GM12878 (cell line): Measurements from ENCODE around the gene OIT3. TPM values are rescaled to one million over a fixed set of nuclear protein-coding genes. Genes with fewer than 3 reads are reported as not detected.

Experiments used
- ATAC-seq: fragments of 200-7000 bp; cut with Tn5 transposase; 3 replicates; pipeline ENCODE4 v1.9.1; 2020; ENCODE audit warnings: mild to moderate bottlenecking, moderate library complexity
- Bru-seq: library from RNA; stranded (reverse); fragments of 400-500 nt; gene quantifications from one replicate; lab custom pipeline; 2021; lab: Mats Ljungman, UMichigan
- BruChase-seq, 2 experiments: library from RNA; stranded (reverse); fragments of 400-500 nt; gene quantifications; one replicate each; lab custom pipeline; 2021; lab: Mats Ljungman, UMichigan
- BruUV-seq: library from RNA; stranded (reverse); fragments of 400-500 nt; replicated peaks from 2 replicates; lab custom pipeline; 2021; lab: Mats Ljungman, UMichigan
- CTCF ChIA-PET: fragments of 300-600 bp; sonication (Branson Sonifier 250); formaldehyde crosslinking; extraction: SDS; loops from one replicate; lab custom pipeline; 2021; ENCODE audit warnings: inconsistent platforms; lab: Yijun Ruan, JAX
- POLR2A ChIA-PET: fragments of 350-600 bp; formaldehyde crosslinking; extraction: SDS; loops from one replicate; lab custom pipeline; 2021; ENCODE audit warnings: inconsistent platforms; lab: Charles Lee
- RAD21 ChIA-PET: fragments of 300-600 bp; sonication (Branson Sonifier 250); formaldehyde crosslinking; loops from one replicate; lab custom pipeline; 2023; ENCODE audit warnings: antibody characterized with exemption; ENCODE audit not compliant: unreplicated experiment; lab: Charles Lee
- SMC1A ChIA-PET: fragments of 300-600 bp; sonication (Branson Sonifier 250); formaldehyde crosslinking; loops from one replicate; lab custom pipeline; 2023; ENCODE audit not compliant: unreplicated experiment, uncharacterized antibody; lab: Charles Lee
- DNase-seq: peaks from one replicate; pipeline ENCODE4 v3.0.0-alpha.2; 2011; ENCODE audit warnings: low read depth, low spot score
- FAIRE-seq: peaks from 3 replicates; lab custom pipeline; 2011; peaks lifted over from hg19 to GRCh38; lab: Jason Lieb, UNC
- H2AFZ ChIP-seq: 2 replicates; pipeline ENCODE4 v1.6.0; 2011; ENCODE audit warnings: low read depth, low read length, control low read depth; ENCODE audit not compliant: control insufficient read depth
- H3K27ac ChIP-seq: 2 replicates; pipeline ENCODE4 v1.5.1; 2011; ENCODE audit warnings: control low read depth; ENCODE audit not compliant: control insufficient read depth, insufficient read depth
- H3K27me3 ChIP-seq, 2 experiments: replicated peaks in 1 of 2; 2 replicates each; pipeline versions ENCODE4 v1.6.0 to v1.6.1; 2011; ENCODE audit warnings: low read length in 1 of 2; ENCODE audit not compliant: control insufficient read depth in 2 of 2, insufficient read depth in 2 of 2
- H3K36me3 ChIP-seq, 2 experiments: 2 replicates each; pipeline ENCODE4 v1.5.1; 2011; ENCODE audit warnings: low read length in 1 of 2; ENCODE audit not compliant: control insufficient read depth in 2 of 2, insufficient read depth in 2 of 2
- H3K4me1 ChIP-seq: 2 replicates; pipeline ENCODE4 v1.6.1; 2011; ENCODE audit warnings: mild to moderate bottlenecking, low read length, moderate library complexity, mixed read lengths; ENCODE audit not compliant: control insufficient read depth, insufficient read depth
- H3K4me2 ChIP-seq: 2 replicates; pipeline ENCODE4 v1.6.0; 2011; ENCODE audit warnings: control low read depth; ENCODE audit not compliant: control insufficient read depth, insufficient read depth
- H3K4me3 ChIP-seq: fragments of 200-600 bp; sonication (generic); 2 replicates; pipeline ENCODE4 v1.5.1; 2016
- H3K79me2 ChIP-seq: 2 replicates; pipeline ENCODE4 v1.6.0; 2011; ENCODE audit warnings: low read length; ENCODE audit not compliant: control insufficient read depth, insufficient read depth
- H3K9ac ChIP-seq: 2 replicates; pipeline ENCODE4 v1.8.0; 2011; ENCODE audit warnings: low read length, control low read depth, mixed read lengths; ENCODE audit not compliant: control insufficient read depth, insufficient read depth
- H3K9me3 ChIP-seq: replicated peaks from 3 replicates; pipeline ENCODE4 v1.5.1; 2011; ENCODE audit warnings: mild to moderate bottlenecking, low read length; ENCODE audit not compliant: control insufficient read depth, insufficient read depth
- H4K20me1 ChIP-seq: 2 replicates; pipeline ENCODE4 v1.6.0; 2011; ENCODE audit not compliant: control insufficient read depth, insufficient read depth
- ATF3 ChIP-seq: IDR thresholded peaks from 2 replicates; pipeline ENCODE4 v1.6.1; 2011; ENCODE audit warnings: low read depth, mild to moderate bottlenecking, low read length, moderate library complexity, borderline replicate concordance; ENCODE audit errors: extremely low read depth
- CEBPB ChIP-seq, 2 experiments: fragments of 150-350 bp in 1 of 2; IDR thresholded peaks; 2 replicates each; pipeline ENCODE4 v1.6.1; 2012 to 2014; ENCODE audit warnings: low read depth in 2 of 2, low read length in 2 of 2, borderline replicate concordance in 1 of 2, inconsistent platforms in 1 of 2
- EED ChIP-seq: sonication (generic); IDR thresholded peaks from 2 replicates; pipeline ENCODE4 v1.6.1; 2016; ENCODE audit warnings: antibody characterized with exemption, low read depth
- EZH2 ChIP-seq: IDR thresholded peaks from 2 replicates; pipeline ENCODE4 v1.6.1; 2012; ENCODE audit warnings: low read depth, mild to moderate bottlenecking, control low read depth, inconsistent platforms, low read length, borderline replicate concordance; ENCODE audit not compliant: control insufficient read depth
- FOS ChIP-seq: IDR thresholded peaks from 3 replicates; pipeline ENCODE4 v1.6.1; 2011; ENCODE audit warnings: borderline replicate concordance; ENCODE audit not compliant: insufficient read length; ENCODE audit errors: extremely low read depth
- HSF1 ChIP-seq: fragments of 150-350 bp; IDR thresholded peaks from 2 replicates; pipeline ENCODE4 v1.6.1; 2014; ENCODE audit warnings: mild to moderate bottlenecking, low read depth, low read length
- IKZF1 ChIP-seq: fragments of 450-650 bp; conservative IDR thresholded peaks from 2 replicates; pipeline ENCODE4 v1.6.1; 2017; ENCODE audit warnings: antibody characterized with exemption, mild to moderate bottlenecking
- JUNB ChIP-seq: IDR thresholded peaks from 2 replicates; pipeline ENCODE4 v1.6.1; 2016; ENCODE audit warnings: antibody characterized with exemption, mild to moderate bottlenecking
- LARP7 ChIP-seq: fragments of 450-650 bp; IDR thresholded peaks from 2 replicates; pipeline ENCODE4 v1.6.1; 2017; ENCODE audit warnings: mild to moderate bottlenecking
- POLR2A ChIP-seq: IDR thresholded peaks from 2 replicates; pipeline ENCODE4 v1.6.1; 2011; ENCODE audit warnings: low read depth, mild to moderate bottlenecking, low read length
- RB1 ChIP-seq: fragments of 450-650 bp; formaldehyde crosslinking; IDR thresholded peaks from 2 replicates; pipeline ENCODE4 v1.6.1; 2017; ENCODE audit warnings: mild to moderate bottlenecking, borderline replicate concordance
- RBBP5 ChIP-seq: fragments of 200-600 bp; sonication (generic); conservative IDR thresholded peaks from 2 replicates; pipeline ENCODE4 v1.6.1; 2016
- SMAD1 ChIP-seq: fragments of 450-650 bp; IDR thresholded peaks from 2 replicates; pipeline ENCODE4 v1.6.1; 2018; ENCODE audit warnings: mild to moderate bottlenecking, low read depth; ENCODE audit not compliant: partially characterized antibody
- SRF ChIP-seq, 2 experiments: IDR thresholded peaks; 2 replicates each; pipeline ENCODE4 v1.6.1; 2011; ENCODE audit warnings: low read depth in 2 of 2, low read length in 2 of 2, mild to moderate bottlenecking in 1 of 2, moderate library complexity in 1 of 2
- WRNIP1 ChIP-seq: IDR thresholded peaks from 2 replicates; pipeline ENCODE4 v1.6.1; 2011; ENCODE audit warnings: low read depth, low read length, improper control_type of control experiment, borderline replicate concordance
- ZNF207 ChIP-seq: fragments of 450-650 bp; IDR thresholded peaks from 2 replicates; pipeline ENCODE4 v1.6.1; 2014; ENCODE audit warnings: antibody characterized with exemption, mild to moderate bottlenecking, borderline replicate concordance
- WGBS: methylation state at CpG from one replicate; pipeline ENCODE4 v1.1.6; 2016; ENCODE audit warnings: low lambda C conversion rate; ENCODE audit not compliant: insufficient replicate concordance, insufficient coverage; ENCODE audit errors: missing lambda C conversion rate; 5-methylcytosine and 5-hydroxymethylcytosine counted together
- in situ Hi-C: fragments of 300-500 bp; cut with MboI; formaldehyde crosslinking; loops from 9 replicates; pipeline ENCODE4 v1.14.3; 2018; ENCODE audit warnings: mixed read lengths
- intact Hi-C: fragments of 100-400 bp; cut with micrococcal nuclease; formaldehyde crosslinking; loops from one replicate; pipeline ENCODE4 v1.14.2; 2022; ENCODE audit not compliant: unreplicated experiment
- long read RNA-seq, 2 experiments: library from polyadenylated mRNA; unstranded; transcript quantifications; one replicate each; pipeline ENCODE4 v2.0.0, GENCODE V29; 2019 to 2020
- polyA minus RNA-seq, 3 experiments: library from RNA; depleted of rRNA, polyadenylated mRNA; stranded (reverse); fragments of >200 nt; gene quantifications; 2 replicates each; pipeline ENCODE4 v1.2.3, GENCODE V29; 2011
- polyA plus RNA-seq, 11 experiments: library from polyadenylated mRNA; depleted of rRNA in 4 of 11; unstranded in 6 of 11; stranded (reverse) in 5 of 11; fragments of >200 nt; fragmentation: Nextera tagmentation in 4 of 11; fragmentation: Illumina TruSeq in 1 of 11; extraction: Ambion mirVana in 4 of 11; extraction: Trizol in 1 of 11; gene quantifications; 1 replicate in 1 of 11; 2 replicates in 10 of 11; pipeline versions ENCODE4 v1.2.1 to v1.2.3, GENCODE V29; 2011 to 2016; ENCODE audit warnings: inconsistent platforms in 2 of 11, missing spikeins in 2 of 11, low read depth in 1 of 11
- total RNA-seq, 4 experiments: library from RNA; depleted of rRNA in 3 of 4; stranded (reverse); fragments of >200 nt in 3 of 4; fragmentation: Illumina TruSeq in 1 of 4; extraction: Trizol in 1 of 4; gene quantifications; 2 replicates each; pipeline versions ENCODE4 v1.2.1 to v1.2.3, GENCODE V29; 2013 to 2021

OIT3 gene
- not detected in 2 replicates for total RNA-seq (2013; cell fraction: nucleolus; rRNA removed)
- total RNA-seq (2014; rRNA removed) (not detected in 2 replicates), total RNA-seq (2014; rRNA removed; fragmentation: Illumina TruSeq; extraction: Trizol) (not detected in 2 replicates), total RNA-seq (2021) (not detected in 2 replicates), polyA plus RNA-seq (2011; rRNA removed) (not detected in 2 replicates), polyA plus RNA-seq (2014; fragmentation: Illumina TruSeq; extraction: Trizol) (not detected in 2 replicates), polyA plus RNA-seq (2014; fragmentation: Nextera tagmentation; extraction: Ambion mirVana) (not detected), polyA plus RNA-seq (2014; rRNA removed) (not detected in 2 replicates), polyA plus RNA-seq (2016; fragmentation: Nextera tagmentation; extraction: Ambion mirVana) (not detected), polyA minus RNA-seq (2011; rRNA and poly(A)+ RNA removed) (not detected in 2 replicates), Bru-seq, nascent RNA (percentile 2 among the genes with signal in this experiment), BruChase-seq, experiment 1, labeled RNA remaining after a 6-hour chase (percentile 16 among the genes with signal in this experiment), BruChase-seq, experiment 2, labeled RNA remaining after a 2-hour chase (percentile 24 among the genes with signal in this experiment)
- polyA plus RNA-seq (2011; ENCODE audit: low read depth), result not detected
- not detected in 2 replicates for polyA plus RNA-seq (2011; cell fraction: cytosol; rRNA removed)
- polyA plus RNA-seq (2011; cell fraction: nucleus; rRNA removed), result not detected in 2 replicates
- polyA plus RNA-seq (2012), result not detected in 2 replicates
- not detected in 2 replicates for polyA minus RNA-seq (2011; cell fraction: cytosol; rRNA and poly(A)+ RNA removed)
- polyA minus RNA-seq (2011; cell fraction: nucleus; rRNA and poly(A)+ RNA removed), result not detected in 2 replicates
- long read RNA-seq, experiment 1, result 0 reads
- long read RNA-seq, experiment 2, result 0 reads

- in situ Hi-C loops, result no loop called here
- POLR2A ChIA-PET, result no interaction called here
- H3K4me2 ChIP-seq, result no peak within 1 kb of the TSS
These were observed at the start of gene OIT3 for GRCh38 chr10:72893136-72893798. Gene OIT3 (plus strand): TSS chr10:72893739. CDS start chr10:72893799, 60 bp downstream.

More at GRCh38 chr10:72893136-72893798, at the start of gene OIT3:
- Histone ChIP-seq H3K27me3 (no peaks in the 10 kb centered on the region), H4K20me1 (no peaks in the 10 kb centered on the region), H3K36me3 (no peaks in the 10 kb centered on the region), H3K9me3 (no peaks in the 10 kb centered on the region), H2AFZ (no peak within 1 kb of the TSS), H3K4me3 (no peak within 1 kb of the TSS), H3K79me2 (no peaks in the 10 kb centered on the region), H3K4me1 (no peaks in the 10 kb centered on the region), H3K27ac (no peak within 1 kb of the TSS), H3K9ac (no peak within 1 kb of the TSS)
- TF ChIP-seq RBBP5 (no peak), WRNIP1 (no peak), EZH2 (no peak), SMAD1 (no peak), HSF1 (no peak), ATF3 (no peak), RB1 (no peak), EED (no peak), IKZF1 (no peak), LARP7 (no peak), ZNF207 (no peak), CEBPB (IDR thresholded peaks at IDR 0.05; ENCODE audit: borderline replicate concordance in 1 of 2, low read depth in 2 of 2, low read length in 2 of 2) (no peak), JUNB (no peak), POLR2A (no peak), SRF (IDR thresholded peaks at IDR 0.05; ENCODE audit: low read depth in 2 of 2, low read length in 2 of 2) (no peak), FOS (no peak)
- WGBS, result 45% methylated on average over 4 of the region's 4 CpGs
- intact Hi-C loops, result no loop called here
- ChIA-PET CTCF (interaction anchor here (0.6 kb wide), 1 partner anchor 518 kb away, joined by 3 read pairs; no protein-coding TSS in a partner anchor), RAD21 (no interaction called here), SMC1A (no interaction called here)
- FAIRE-seq, result no peak
- ATAC-seq, result no peak
- no peak for DNase-seq
- no TSS peak for BruUV-seq
